ENCODE results near the gene ADARB2.
A peak's percentile ranks its signal among the peaks of the same experiment; 100 is the strongest.

GRCh38 chr10:1372212-1372611 lies 365.1 kb downstream of the ADARB2 start:
- TF ChIP-seq CTCF (IDR thresholded peaks at IDR 0.05; ENCODE audit: low read depth, low read length, poor library complexity, severe bottlenecking) (peak; percentile 43), EZH2phosphoT487 (IDR thresholded peaks at IDR 0.05; ENCODE audit: borderline replicate concordance, low read length) (no peak)

Measured in DOHH2 (cell line).